HG02943 (cell line): ENCODE data around the gene ATXN1.

Experiments
- ATAC-seq: cut with Tn5 transposase; IDR thresholded peaks from one replicate; pipeline ENCODE4 v1.9.1; 2021; ENCODE audit warnings: mild to moderate bottlenecking, low read depth, moderate library complexity; ENCODE audit not compliant: unreplicated experiment

The ATXN1 gene

GRCh38 chr6:16748025-16748319 is 13.3 kb downstream of the ATXN1 start:
- no peak for ATAC-seq

- ATAC-seq, result no peak
Measured at GRCh38 chr6:16747232-16748024, 13.8 kb downstream of the ATXN1 start.

GRCh38 chr6:16746812-16747211 is 14.4 kb downstream of the ATXN1 start:
- no peak for ATAC-seq

- ATAC-seq, result no peak
Measured at GRCh38 chr6:16746401-16746800, 14.9 kb downstream of the ATXN1 start.

- no peak for ATAC-seq
Measured at GRCh38 chr6:16743664-16744210, 17.5 kb downstream of the ATXN1 start.

GRCh38 chr6:16742116-16742515 is 19.1 kb downstream of the ATXN1 start:
- ATAC-seq, result no peak

DNA sequence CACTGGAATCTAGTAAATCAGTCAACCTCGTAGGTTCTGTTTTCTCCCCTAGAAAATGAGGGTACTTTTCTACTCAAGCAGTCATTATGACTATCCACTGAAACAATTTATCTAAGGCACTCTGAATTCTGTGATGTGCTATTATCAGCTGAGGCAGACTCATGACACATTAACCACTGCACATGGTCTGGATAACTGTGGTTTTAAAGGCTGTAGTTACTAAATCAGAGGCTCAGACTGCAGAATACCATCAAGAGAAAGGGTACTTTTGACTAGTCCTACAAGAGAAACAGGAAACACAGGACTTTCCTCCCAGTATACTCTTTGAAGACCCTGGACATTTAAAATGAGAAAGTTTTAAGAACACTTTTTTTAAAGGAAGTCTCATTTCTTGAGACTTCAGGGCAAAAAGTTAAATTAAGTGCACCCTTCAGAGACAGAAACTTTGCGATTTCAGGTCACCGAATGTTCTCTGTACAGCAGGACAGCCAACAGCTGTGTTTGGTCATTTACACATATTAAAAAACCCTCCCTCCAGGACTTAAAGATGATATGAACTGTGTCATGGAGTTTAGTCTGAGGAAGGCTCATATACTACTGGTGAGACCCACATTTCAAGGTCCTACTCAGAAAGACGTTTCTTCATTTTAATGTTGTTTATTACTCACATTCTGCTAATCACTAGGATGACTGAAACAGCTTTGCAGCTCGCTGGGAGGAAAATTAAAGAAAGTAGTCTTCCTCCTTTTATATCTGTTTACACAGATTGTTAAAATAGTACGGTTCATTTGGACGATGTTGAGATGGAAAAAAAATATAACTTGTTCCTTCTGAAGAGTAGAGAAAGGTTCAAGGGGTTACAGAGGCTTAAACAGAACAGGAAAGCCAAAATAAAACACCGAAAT is 19.9 kb downstream of the ATXN1 start:
- ATAC-seq, result peak; percentile 69

DNA sequence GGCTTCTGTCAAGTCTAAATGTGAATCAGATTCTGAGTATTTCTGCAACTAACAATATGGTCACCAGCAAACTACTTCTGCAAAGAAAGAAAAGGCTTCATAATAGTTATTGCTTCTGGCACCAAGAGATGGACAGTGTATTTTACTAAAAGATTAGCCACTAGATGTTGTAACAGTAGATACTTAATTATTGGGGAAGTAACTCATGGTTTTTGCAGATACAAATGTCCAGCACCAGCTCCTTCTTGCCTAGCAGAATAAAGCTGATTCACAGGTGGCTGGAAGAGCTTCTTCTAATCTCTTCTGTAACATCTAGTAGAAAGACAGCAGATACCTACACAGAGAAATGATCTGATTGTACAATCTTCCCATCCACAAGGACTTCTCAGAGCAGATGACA is 21.2 kb downstream of the ATXN1 start:
- ATAC-seq, result no peak

GRCh38 chr6:16739329-16739801 is 21.9 kb downstream of the ATXN1 start:
- ATAC-seq, result no peak

GRCh38 chr6:16737925-16738324 is 23.3 kb downstream of the ATXN1 start:
- no peak for ATAC-seq

- ATAC-seq, result no peak
Measured at GRCh38 chr6:16736856-16737775, 24.1 kb downstream of the ATXN1 start.

DNA sequence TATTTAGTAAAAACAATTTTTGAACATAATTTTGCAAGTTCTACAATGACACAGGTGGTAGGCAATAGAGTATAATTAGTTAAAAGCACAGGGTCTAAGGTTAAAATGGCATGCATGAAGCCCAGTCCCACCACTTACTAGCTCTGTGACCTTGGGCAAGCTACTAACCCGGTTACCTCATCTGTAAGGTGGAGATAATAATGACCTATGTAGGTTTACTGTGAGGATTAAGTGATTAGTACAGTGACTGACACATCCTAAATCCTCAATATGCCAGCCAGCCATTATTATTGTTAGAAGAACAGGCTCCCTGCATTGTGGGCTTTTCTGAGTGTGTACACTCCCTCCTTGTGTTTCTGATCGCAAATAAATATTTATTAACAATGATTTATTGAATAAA is 26.2 kb downstream of the ATXN1 start:
- no peak for ATAC-seq

DNA sequence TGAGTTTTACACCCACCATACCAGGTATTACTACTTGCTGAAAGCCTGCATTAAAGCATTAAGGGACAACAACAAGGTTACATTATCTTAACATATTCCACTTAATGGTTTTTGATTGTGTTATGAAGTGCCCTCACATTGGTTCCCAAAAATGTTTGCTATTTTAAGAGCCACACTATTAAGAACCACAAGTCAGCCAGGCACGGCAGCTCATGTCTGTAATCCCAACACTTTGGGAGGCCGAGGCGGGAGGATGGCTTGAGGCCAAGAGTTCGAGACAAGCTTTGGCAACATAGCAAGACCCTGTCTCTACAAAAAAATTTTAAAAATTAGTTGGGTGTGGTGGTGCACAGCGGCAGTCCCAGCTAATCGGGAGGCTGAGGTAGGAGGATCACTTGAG is 28.2 kb downstream of the ATXN1 start:
- ATAC-seq, result no peak

GRCh38 chr6:16731478-16732051 is 29.7 kb downstream of the ATXN1 start:
- peak; percentile 91 for ATAC-seq

DNA sequence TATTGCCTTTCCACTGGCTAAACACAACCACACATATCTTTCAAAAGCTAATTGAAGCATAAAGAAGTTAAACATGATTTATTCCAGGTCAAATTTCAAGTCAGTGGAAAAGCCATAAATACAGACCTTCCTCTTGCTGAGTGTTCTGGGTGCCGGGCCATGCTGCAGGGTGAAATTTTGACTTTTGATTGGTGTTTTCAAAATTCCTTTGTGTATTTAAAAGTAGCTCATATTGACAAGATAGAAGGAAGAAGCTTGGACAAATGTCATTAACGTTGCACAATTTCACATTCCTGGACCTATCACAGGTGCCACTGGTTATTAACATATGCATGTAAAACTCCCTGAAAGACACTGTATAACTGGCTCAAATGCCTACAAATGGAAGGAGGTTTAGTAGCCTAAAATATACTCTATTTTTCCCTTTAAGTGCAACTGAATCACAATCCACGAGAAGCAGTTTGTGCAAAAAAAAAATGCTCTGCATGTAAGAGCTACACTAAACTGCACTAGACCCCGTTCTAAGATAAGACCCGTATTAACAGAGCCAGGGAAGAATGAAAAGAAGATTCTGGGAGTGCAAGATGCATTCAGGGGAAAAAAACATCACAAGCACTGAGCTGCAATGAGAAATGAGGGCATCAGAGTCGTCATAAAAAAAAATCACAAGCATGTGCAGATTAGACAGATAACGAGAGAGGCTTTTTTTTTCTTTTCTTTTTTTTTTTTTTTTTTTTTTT is 30.4 kb downstream of the ATXN1 start:
- ATAC-seq, result no peak

- no peak for ATAC-seq
Measured at GRCh38 chr6:16729744-16730143, 31.5 kb downstream of the ATXN1 start.

GRCh38 chr6:16729183-16729691 is 32.0 kb downstream of the ATXN1 start:
- no peak for ATAC-seq

- no peak for ATAC-seq
Measured at GRCh38 chr6:16728513-16729182, 32.6 kb downstream of the ATXN1 start.

DNA sequence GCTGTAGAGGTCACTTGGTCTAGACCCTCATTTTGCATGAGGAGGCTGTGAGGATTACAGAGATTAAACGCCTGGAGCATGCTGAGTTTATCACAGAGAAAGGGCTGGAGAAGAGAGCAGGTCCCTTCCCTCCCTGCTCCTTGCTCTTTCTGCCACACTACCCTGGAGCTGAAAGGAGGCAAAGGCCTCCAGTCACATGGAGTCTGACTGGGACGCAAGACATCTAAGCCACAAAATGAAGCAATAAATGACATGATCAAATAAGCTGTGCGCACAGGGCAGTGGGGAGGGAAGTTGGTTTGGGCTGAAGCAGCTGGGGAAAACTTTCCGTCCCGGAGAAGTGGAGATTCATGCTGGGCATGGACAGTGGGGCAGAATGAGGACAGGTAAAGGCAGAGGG is 33.3 kb downstream of the ATXN1 start:
- ATAC-seq, result no peak
